COLO668 (cell line): ENCODE data around the gene STARD8.
"Not testable (repeated sequence)": the region's sequence is repeated elsewhere in the genome, so short reads cannot be mapped to it uniquely, and the experiment has no call there.

Source experiments
- DNase-seq: peaks from one replicate; lab custom pipeline; 2025; ENCODE audit not compliant: unreplicated experiment; lab: John Stamatoyannopoulos, UW

STARD8 gene

GRCh38 chrX:68717663-68718442, 70.4 kb downstream of the STARD8 start:
- DNase-seq, result no peak

- no peak for DNase-seq
Observed at GRCh38 chrX:68718443-68718820, 71.0 kb downstream of the STARD8 start.

GRCh38 chrX:68719181-68719903, 71.9 kb downstream of the STARD8 start:
- no peak for DNase-seq

GRCh38 chrX:68719904-68720614, 72.6 kb downstream of the STARD8 start:
- no peak for DNase-seq

- DNase-seq, result no peak
Observed at GRCh38 chrX:68720851-68721250, 73.4 kb downstream of the STARD8 start.

GRCh38 chrX:68721546-68721945, 74.1 kb downstream of the STARD8 start:
- DNase-seq, result no peak

GRCh38 chrX:68721991-68722860, 74.8 kb downstream of the STARD8 start:
- no peak for DNase-seq

GRCh38 chrX:68723491-68724155, 76.2 kb downstream of the STARD8 start:
- no peak for DNase-seq

- DNase-seq, result no peak
Observed at GRCh38 chrX:68724531-68725020, 77.1 kb downstream of the STARD8 start.

- DNase-seq, result no peak
Observed at GRCh38 chrX:68725756-68726365, 78.4 kb downstream of the STARD8 start.

- no peak for DNase-seq
Observed at GRCh38 chrX:68726366-68726765, 78.9 kb downstream of the STARD8 start.

- no peak for DNase-seq
Observed at GRCh38 chrX:68727696-68728095, 80.2 kb downstream of the STARD8 start.

- no peak for DNase-seq
Observed at GRCh38 chrX:68728186-68728585, 80.7 kb downstream of the STARD8 start.

- no peak for DNase-seq
Observed at GRCh38 chrX:68731254-68731653, 83.8 kb downstream of the STARD8 start.

GRCh38 chrX:68732906-68733493, 85.5 kb downstream of the STARD8 start:
- peak; percentile 31 for DNase-seq

- no peak for DNase-seq
Observed at GRCh38 chrX:68735266-68735665, 87.8 kb downstream of the STARD8 start.

- not testable (repeated sequence) for DNase-seq
Observed at GRCh38 chrX:68741864-68742263, 94.4 kb downstream of the STARD8 start.

GRCh38 chrX:68743754-68744153, 96.3 kb downstream of the STARD8 start:
- DNase-seq, result no peak

- no peak for DNase-seq
Observed at GRCh38 chrX:68746988-68747387, 99.5 kb downstream of the STARD8 start.
